IPS DF 4.7 (cell line): ENCODE data around the gene TGFBR1.

Source experiments
- DNase-seq: peaks from one replicate; pipeline ENCODE4 v3.0.0-alpha.2; 2013; ENCODE audit warnings: low spot score; ENCODE audit errors: extremely low read depth

TGFBR1 gene

GRCh38 chr9:99105152-99106043 is 485 bp downstream of the TGFBR1 start:
- DNase-seq: no peak

DNA sequence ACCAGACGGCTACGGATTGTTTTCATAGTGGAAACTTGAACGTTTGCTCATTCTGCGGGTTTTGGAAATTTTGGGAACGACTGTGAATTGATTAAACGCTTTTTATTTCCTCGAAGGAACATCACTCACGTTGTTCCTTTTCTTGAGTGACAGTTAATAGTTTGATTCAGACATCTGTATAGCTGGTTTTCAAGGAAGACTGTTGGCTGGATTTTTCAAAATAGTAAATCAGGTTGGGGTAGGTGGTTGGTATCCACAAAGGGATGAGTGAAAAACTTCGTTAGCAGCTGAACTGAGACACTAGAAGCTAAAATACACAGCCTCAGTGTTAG is 1.1 kb downstream of the TGFBR1 start:
- no peak for DNase-seq

- no peak for DNase-seq
Measured at GRCh38 chr9:99107421-99107820, 2.5 kb downstream of the TGFBR1 start.

- no peak for DNase-seq
Measured at GRCh38 chr9:99108131-99108530, 3.2 kb downstream of the TGFBR1 start.

DNA sequence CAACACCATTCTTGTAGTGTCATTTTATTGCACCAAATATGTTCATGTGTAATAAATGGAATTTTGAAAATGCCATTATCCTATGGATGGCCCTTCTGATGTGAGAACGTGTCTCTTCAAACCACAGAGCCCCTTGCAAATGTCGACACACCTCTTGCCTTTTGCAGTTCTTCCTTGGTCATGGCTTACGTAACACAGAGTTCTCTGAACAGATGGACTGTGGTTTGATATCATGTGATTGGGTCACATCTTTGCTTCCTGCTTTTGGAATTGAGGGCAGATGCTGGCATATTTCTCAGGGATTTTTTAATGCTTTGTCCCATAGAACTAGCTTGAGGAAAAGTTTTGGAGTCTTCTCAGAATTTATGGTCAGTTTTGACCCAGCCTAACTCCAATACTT is 4.6 kb downstream of the TGFBR1 start:
- DNase-seq: no peak

DNA sequence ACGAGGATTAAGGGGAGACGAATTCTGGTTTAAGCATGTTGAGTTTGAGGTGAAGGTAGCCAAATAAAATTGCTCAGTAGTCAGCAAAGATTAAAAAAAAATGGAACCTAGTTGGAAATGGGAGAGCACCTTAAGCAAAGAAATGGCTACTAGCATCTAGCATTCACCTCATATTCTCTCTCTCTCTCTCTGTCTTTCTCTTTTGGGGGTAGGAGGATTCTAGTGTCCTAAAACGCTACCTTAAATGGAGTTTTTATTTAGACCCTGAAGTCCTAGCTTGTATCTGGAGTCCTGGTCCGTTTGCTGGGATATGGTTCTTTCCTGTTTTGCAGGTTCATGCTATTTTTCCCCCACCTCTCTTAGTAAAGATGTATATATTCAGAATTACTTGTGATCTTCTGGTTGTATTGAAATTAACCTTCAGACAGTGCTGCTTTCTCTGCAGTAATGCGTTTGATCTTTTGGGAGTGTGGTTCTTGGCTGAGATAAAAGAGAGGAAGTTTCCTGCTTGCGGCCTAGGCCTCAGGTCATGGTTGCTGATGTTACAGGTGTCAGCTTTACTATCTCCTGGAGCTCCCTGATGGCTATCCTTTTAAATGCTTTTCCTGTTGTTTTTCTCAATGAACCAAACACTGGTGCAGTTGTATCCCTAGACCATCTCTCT is 8.0 kb downstream of the TGFBR1 start:
- no peak for DNase-seq

GRCh38 chr9:99113414-99114048 is 8.6 kb downstream of the TGFBR1 start:
- DNase-seq: no peak

DNA sequence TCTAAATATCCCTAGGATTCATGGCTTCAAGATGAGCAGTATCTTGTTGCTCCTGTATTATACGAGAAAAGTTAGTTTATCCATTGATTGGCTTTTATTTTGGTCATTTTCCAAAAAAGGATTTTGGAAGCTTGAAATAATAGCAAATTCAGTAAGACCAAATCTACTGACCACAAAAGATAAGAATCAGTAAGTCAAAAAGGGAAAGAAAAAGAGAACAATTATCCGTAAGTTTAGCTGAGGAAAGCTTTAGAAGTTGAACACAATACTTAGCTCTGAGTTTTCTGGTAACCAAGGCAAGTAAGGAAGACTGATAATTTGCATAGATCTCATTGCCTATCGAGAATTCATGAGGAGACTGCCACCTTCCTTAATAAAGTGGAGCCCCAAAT is 9.1 kb downstream of the TGFBR1 start:
- no peak for DNase-seq

- no peak for DNase-seq
Measured at GRCh38 chr9:99114846-99115500, 10.1 kb downstream of the TGFBR1 start.

- DNase-seq: no peak
Measured at GRCh38 chr9:99116003-99116411, 11.1 kb downstream of the TGFBR1 start.

- DNase-seq: no peak
Measured at GRCh38 chr9:99118782-99119466, 14.0 kb downstream of the TGFBR1 start.

- no peak for DNase-seq
Measured at GRCh38 chr9:99119976-99120655, 15.2 kb downstream of the TGFBR1 start.

DNA sequence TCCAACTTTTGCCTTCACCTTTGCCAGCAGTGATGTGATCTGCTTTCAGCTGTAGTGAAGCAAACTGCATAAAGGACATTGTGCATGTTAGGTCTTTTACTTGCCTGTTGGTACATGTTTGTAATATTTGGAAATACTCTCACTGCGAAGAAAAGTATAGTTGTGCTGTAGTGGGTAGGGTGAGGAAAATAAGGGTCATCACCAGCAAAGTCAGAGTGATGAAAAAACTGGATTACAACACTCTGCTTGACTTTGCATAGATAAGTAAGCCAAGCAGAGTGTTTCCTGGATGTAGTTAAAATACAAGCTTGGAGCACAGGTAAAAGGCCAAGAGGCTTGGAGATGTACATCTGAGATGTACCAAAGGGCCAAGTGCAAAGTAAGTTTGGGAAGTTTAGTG is 16.7 kb downstream of the TGFBR1 start:
- no peak for DNase-seq

- no peak for DNase-seq
Measured at GRCh38 chr9:99124534-99125255, 19.8 kb downstream of the TGFBR1 start.

GRCh38 chr9:99125446-99125845 is 20.5 kb downstream of the TGFBR1 start:
- DNase-seq: no peak

- no peak for DNase-seq
Measured at GRCh38 chr9:99126312-99126711, 21.4 kb downstream of the TGFBR1 start.

GRCh38 chr9:99127356-99128132 is 22.6 kb downstream of the TGFBR1 start:
- no peak for DNase-seq

DNA sequence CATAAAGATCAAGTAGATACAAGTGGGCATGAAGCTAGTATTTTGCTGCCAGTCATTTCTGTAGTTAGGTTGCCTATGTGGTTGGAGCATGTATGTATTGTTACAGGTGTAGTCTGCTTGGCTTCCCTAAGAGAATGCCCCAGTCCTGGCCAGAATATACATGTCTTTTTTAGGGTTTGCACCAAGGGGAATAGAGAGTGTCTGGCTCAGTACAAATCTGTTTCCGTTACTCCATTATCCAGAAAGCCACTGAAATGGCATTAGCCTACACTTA is 23.2 kb downstream of the TGFBR1 start:
- no peak for DNase-seq

GRCh38 chr9:99129091-99129490 is 24.2 kb downstream of the TGFBR1 start:
- DNase-seq: no peak

- DNase-seq: no peak
Measured at GRCh38 chr9:99130069-99130468, 25.2 kb downstream of the TGFBR1 start.
